Subcutaneous adipose tissue (tissue), 4 donors: ENCODE measurements around the gene SEC24B. TPM values are rescaled to one million over a fixed set of nuclear protein-coding genes. Genes with fewer than 3 reads are reported as not detected.

Experiments
- total RNA-seq, 4 donors: library from RNA; depleted of rRNA; stranded (reverse); fragments of >200 nt; gene quantifications; one replicate each; pipeline ENCODE4 v1.1.0, GENCODE V29; 2016
- TF ChIP-seq, protein P1 (sequence below): fragments of 450-650 bp; IDR thresholded peaks from one replicate; pipeline ENCODE4 v1.5.1; 2016; ENCODE audit warnings: low read depth, mild to moderate bottlenecking, control low read depth, antibody characterized with exemption, moderate library complexity

The SEC24B gene
- total RNA-seq, 4 donors from 2014 or later, result 36.9 to 50.9 (median 44.0) TPM

DNA sequence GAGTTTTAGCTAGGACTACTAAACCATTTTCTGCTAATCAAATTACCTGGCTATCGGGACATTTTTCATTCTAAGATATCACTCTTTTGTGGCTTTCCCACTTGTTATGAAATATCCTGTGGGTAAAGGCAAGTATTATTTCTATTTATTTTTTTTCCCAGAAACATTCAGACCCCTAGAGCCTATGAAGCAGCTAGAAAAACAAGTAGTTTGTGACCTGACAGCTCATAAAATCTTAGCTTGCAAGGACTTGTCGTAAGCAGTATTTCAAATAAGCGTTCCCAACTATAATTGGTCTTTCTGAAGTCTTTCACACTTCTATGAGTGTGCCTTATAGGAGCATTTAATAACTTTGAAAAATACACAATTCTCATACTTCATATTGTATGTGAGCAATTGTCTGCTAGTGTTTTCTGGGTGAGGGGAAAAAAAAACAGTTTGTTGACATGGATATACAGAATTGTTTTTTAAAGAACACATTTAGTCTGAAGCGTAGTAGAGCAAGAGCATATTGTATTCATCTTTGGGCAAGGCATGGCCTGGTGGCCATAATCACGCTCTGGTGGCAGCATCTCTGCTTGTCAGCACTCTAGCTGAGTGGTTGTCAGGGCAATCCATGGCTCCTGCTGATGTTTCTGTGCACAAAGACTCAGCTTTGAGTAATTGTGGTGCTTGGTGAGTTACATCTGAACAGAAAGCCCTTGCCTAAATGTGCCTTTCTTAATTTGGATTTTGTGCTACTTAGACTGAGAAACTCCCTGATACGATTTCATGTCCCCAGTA lies 129.0 kb downstream of the SEC24B start:
- TF ChIP-seq, protein P1, sequence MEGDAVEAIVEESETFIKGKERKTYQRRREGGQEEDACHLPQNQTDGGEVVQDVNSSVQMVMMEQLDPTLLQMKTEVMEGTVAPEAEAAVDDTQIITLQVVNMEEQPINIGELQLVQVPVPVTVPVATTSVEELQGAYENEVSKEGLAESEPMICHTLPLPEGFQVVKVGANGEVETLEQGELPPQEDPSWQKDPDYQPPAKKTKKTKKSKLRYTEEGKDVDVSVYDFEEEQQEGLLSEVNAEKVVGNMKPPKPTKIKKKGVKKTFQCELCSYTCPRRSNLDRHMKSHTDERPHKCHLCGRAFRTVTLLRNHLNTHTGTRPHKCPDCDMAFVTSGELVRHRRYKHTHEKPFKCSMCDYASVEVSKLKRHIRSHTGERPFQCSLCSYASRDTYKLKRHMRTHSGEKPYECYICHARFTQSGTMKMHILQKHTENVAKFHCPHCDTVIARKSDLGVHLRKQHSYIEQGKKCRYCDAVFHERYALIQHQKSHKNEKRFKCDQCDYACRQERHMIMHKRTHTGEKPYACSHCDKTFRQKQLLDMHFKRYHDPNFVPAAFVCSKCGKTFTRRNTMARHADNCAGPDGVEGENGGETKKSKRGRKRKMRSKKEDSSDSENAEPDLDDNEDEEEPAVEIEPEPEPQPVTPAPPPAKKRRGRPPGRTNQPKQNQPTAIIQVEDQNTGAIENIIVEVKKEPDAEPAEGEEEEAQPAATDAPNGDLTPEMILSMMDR, result no peak

- TF ChIP-seq, protein P1, result no peak
Measured at GRCh38 chr4:109571494-109571893, 137.9 kb downstream of the SEC24B start.

DNA sequence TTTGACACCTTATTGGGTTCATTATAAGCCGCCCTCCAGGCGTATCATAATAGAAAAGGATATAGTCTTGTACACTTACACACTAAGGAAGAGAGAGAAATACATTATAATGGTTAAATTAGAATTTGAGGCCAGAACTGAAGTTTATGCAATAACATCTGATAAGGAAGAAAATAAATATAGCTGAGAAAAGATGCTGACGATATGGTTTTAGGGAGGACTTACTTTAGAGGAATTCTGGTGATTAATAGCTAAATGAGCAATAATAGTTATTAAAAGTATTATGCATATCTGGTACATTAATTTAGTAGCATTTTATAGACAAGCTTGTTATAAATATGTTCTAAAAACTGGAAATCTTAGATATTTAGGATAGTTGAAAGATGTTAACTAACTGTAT lies 138.5 kb downstream of the SEC24B start:
- TF ChIP-seq, protein P1, result no peak

GRCh38 chr4:109574443-109574850 lies 140.8 kb downstream of the SEC24B start:
- TF ChIP-seq, protein P1, result no peak

DNA sequence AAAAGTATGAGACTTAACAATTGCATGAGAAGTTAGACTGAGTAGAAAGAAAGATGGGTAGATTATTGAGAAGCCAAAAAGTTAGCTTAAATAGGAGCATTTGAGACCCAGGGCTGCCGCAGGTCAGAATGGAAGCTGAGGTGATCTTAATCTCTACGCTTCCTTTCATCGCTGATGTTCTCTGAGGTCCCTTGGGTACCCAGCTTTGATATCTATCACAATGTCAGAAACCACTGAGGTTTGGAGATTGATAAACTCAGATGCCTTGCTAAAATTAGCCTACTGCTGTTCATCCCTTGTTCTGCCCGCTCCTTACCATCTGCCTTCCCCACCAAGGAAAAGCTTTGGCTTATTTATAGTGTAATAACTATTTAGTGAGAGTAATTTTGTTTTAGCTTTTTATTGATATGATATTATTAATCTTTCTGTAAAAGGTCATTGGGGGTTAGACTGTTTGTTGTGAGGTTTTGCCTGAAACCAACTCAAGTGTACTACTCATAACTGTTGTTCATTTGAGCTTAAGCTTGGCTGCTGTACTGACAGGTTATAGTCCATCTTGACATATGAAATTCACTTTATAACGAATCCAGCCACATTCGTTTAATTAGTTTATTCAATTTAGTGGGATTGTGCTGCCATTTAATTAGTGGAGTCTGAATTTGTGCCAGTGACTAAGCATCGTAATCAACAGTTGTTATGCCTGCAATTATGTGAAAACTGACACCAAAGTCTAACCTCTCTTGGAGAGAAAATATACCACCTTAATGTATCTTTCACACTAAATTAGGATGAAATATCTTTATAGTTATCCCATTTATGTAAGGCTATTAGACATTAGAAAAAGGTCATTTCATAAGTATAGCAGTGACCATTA lies 141.6 kb downstream of the SEC24B start:
- TF ChIP-seq, protein P1, result no peak

- TF ChIP-seq, protein P1, result no peak
Measured at GRCh38 chr4:109576462-109576861, 142.8 kb downstream of the SEC24B start.

- TF ChIP-seq, protein P1, result no peak
Measured at GRCh38 chr4:109578846-109579245, 145.2 kb downstream of the SEC24B start.
